RWPE1 (cell line): ENCODE measurements around the gene TPSB2.
"Not testable (repeated sequence)": the region's sequence is repeated elsewhere in the genome, so short reads cannot be mapped to it uniquely, and the experiment has no call there.

Experiments
- CTCF ChIA-PET: fragments of 350-600 bp; sonication (Branson Sonifier 250); formaldehyde crosslinking; extraction: SDS; loops from one replicate; lab custom pipeline; 2021; lab: Yijun Ruan, JAX
- POLR2A ChIA-PET: fragments of 400-600 bp; formaldehyde crosslinking; extraction: SDS; loops from one replicate; lab custom pipeline; 2020; ENCODE audit warnings: antibody characterized with exemption; ENCODE audit not compliant: low non-redundant PET; lab: Yijun Ruan, JAX
- DNase-seq: peaks from one replicate; pipeline ENCODE4 v3.0.0; 2012; ENCODE audit warnings: low spot score
- H3K27ac ChIP-seq: fragments of 450-650 bp; 2 replicates; pipeline ENCODE4 v1.5.1; 2017
- TF ChIP-seq, protein P1 (sequence below): fragments of 450-650 bp; conservative IDR thresholded peaks from 2 replicates; pipeline ENCODE4 v1.5.1; 2017; ENCODE audit warnings: low read depth, mild to moderate bottlenecking

Gene TPSB2

DNA sequence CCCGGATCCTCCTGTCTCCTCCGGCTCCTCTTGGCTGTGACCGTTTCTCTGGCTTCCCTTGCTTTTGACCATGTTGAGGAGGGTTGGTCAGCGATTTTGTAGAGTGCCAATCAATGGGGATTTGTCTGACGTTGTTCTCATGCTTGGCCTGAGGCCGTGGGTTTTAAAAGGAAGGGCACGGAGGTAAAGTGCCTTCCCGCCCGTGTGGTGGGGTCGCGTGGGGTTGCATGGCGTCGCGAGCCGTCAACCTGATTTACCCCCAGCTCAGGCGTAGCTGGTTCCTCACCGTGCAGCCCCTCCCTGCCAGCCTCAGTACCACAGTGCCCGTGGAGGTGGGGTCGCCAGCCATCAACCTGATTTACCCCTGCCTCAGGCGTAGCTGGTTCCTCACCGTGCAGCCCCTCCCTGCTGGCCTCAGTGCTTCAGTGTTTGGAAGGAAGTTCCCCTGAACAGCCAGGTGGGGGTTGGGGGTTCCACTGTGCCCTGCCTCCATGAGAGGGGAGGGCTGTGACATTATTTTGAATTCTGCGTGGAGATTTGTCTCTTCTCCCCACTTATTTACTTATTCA lies 15.6 kb upstream of the TPSB2 start:
- ChIA-PET POLR2A (no interaction called here), CTCF (no interaction called here)
- DNase-seq, result no peak
- H3K27ac ChIP-seq, result no peak overlapping the region
- TF ChIP-seq, protein P1, sequence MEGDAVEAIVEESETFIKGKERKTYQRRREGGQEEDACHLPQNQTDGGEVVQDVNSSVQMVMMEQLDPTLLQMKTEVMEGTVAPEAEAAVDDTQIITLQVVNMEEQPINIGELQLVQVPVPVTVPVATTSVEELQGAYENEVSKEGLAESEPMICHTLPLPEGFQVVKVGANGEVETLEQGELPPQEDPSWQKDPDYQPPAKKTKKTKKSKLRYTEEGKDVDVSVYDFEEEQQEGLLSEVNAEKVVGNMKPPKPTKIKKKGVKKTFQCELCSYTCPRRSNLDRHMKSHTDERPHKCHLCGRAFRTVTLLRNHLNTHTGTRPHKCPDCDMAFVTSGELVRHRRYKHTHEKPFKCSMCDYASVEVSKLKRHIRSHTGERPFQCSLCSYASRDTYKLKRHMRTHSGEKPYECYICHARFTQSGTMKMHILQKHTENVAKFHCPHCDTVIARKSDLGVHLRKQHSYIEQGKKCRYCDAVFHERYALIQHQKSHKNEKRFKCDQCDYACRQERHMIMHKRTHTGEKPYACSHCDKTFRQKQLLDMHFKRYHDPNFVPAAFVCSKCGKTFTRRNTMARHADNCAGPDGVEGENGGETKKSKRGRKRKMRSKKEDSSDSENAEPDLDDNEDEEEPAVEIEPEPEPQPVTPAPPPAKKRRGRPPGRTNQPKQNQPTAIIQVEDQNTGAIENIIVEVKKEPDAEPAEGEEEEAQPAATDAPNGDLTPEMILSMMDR, result no peak

DNA sequence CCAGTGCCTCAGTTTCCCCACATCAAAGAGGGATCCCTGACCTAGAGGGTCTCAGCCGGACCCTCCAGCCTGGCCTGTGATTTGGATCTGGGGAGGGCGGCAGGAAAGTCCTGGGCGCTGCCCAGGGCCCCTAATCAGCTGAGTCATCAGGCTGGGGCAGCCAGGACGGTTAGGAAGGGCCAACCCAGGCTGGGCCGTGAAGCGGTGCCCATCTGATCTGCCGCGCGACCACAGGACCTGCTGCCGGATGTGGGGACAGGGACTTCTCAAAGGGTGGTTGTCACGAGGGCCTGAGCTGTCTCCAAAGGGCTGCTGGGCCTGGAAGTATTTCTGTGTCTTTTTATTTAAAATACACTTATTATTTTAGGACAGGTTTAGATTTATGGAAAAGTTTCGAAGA lies 14.9 kb upstream of the TPSB2 start:
- POLR2A ChIA-PET, result no interaction called here

DNA sequence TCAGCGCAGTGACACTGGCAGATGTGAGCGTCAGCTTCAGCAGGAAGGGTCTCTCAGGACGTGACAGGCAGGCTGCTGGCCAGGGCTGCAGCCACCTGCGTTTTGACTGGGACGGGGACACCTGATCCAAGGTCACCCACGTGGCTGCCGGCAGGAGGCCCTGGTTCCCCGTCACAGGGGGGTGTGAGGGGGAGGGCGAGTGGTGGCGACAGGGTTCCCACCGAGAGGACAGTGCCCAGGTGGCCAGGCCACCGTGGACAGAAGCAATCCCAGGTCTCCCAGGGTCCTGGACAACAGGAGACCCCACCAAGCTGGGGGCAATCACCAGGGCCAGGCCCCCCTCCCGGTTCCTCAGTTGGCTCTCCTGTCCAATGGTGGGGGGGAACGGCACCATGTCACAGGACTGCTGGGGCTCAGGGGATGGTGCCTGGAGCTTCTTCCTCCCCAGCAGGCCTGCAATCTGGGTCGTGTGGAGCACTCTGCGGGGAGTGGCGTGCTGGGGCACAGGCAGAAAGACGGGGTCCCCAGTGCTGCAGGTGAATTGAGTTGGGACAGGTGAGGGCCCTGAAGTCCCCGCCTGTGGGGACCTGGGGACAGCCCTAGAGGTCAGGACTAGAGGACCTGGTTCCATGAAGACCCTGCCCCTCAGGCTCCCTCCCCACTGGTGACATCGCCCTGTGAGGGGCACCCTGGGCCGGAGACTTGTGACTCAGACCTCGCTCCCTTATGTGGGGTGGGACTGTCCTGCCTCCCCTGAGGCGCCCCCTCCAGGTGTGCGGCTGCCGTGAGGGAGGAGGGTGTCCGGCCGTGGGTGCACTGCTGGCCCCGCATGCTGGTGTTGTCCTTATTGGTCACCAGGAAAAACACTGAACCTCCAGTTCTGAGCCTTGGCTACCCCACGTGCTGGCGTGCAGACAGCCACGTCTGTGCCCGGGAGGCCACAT lies 14.2 kb upstream of the TPSB2 start:
- not testable (repeated sequence) for H3K27ac ChIP-seq

More for the DNA sequence above, 14.9 kb upstream of the TPSB2 start:
- no peak overlapping the region for H3K27ac ChIP-seq
- CTCF ChIA-PET, result no interaction called here
- TF ChIP-seq, protein P1, result no peak
- no peak for DNase-seq

DNA sequence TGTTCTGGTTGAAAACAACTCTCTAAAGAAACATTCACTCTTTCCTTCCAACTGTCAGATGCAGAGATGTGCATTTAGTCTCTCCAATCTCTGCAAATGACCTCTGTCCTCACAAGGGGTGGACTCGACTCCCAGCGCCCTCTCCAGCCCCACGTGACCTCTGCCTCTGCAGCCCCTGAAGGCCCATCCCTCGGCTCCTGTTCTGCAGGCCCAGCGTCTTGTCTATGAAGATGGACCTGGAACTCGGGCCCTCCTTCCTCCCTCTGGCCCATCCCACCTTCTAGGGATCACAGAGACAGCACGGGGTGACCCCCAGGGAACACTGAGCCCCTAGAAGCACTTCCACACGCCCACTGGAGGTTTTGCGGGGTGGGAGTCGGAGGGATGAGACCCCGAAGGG lies 13.4 kb upstream of the TPSB2 start:
- POLR2A ChIA-PET, CTCF ChIA-PET: not testable (repeated sequence)

More for the DNA sequence above, 14.2 kb upstream of the TPSB2 start:
- POLR2A ChIA-PET, CTCF ChIA-PET, DNase-seq: not testable (repeated sequence)

DNA sequence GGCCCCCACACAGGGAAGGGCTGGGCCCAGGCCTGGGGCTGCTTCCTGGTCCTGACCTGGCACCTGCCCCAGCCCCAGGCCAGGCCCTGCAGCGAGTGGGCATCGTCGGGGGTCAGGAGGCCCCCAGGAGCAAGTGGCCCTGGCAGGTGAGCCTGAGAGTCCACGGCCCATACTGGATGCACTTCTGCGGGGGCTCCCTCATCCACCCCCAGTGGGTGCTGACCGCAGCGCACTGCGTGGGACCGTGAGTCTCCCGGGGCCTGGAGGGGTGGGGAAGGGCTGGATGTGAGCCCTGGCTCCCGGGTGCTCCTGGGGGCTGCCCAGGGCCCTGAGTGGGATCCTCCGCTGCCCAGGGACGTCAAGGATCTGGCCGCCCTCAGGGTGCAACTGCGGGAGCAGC lies 11.1 kb upstream of the TPSB2 start:
- CTCF ChIA-PET, POLR2A ChIA-PET, H3K27ac ChIP-seq, DNase-seq: not testable (repeated sequence)

More for the DNA sequence above, 13.4 kb upstream of the TPSB2 start:
- DNase-seq, H3K27ac ChIP-seq: not testable (repeated sequence)

DNA sequence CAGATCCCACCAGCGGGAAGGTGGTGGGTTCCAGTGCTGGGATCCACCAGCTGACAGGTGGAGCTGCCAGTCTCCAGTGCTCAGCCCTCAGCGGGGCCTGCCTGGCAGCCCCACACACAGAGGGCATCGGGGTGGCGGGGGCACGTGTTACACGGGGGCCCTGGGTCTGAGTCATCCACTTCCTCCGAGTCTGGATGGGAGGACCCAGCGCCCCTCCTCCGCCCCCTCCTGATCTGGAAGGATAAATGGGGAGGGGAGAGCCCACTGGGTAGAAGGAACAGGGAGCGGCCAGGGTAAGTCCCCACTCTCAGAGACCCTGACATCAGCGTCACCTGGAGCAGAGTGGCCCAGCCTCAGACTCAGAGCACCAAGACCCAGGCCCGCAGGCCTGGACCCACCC lies 10.5 kb upstream of the TPSB2 start, which contains the start of gene TPSAB1:
Gene TPSAB1 (plus strand): TSS at position 270 of the 400 bp plus-strand sequence. CDS start 234 bp downstream, outside the sequence.
- DNase-seq, POLR2A ChIA-PET, CTCF ChIA-PET, H3K27ac ChIP-seq: not testable (repeated sequence)

DNA sequence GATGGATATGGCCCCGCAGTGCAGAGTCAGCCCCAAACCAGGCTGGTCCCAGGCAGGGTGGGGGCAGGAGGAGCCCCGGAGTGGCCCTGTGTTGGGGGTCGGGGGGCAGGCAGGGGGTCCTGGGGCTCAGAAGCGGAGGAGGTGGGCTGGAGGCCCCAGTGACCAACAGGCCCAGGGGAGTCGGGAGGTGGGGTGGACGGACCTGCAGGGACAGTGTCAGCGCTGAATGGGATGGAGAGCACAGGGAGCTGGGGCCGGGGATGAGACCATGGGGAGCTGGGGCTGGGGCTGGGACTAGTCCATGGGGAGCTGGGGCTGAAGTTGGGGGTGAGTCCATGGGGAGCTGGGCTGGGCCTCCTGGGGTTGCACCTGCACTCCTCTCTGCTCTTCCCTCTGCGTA lies 9.6 kb upstream of the TPSB2 start:
- CTCF ChIA-PET, result not testable (repeated sequence)

DNA sequence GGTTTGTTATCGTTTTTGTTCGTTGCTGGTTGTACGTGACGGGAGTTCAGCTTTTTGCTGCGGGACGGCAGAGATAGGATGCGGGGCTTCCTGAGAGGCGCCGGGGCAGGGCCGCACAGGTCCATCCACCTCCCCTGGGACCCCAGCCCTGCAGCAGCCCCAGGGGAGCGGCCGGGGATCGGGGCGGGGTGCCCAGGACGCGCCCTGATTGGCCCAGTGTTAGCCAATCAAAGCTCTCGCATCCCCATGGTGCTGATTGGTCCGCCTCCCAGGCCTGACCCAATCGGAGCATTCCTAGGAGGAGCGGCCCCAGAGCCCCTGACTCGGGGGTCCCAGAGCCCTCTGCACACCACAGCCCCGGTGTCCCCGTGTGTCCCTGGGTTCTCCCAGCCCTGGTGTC lies 8.9 kb upstream of the TPSB2 start:
- POLR2A ChIA-PET, H3K27ac ChIP-seq, CTCF ChIA-PET, DNase-seq: not testable (repeated sequence)

More for the DNA sequence above, 9.6 kb upstream of the TPSB2 start:
- POLR2A ChIA-PET, H3K27ac ChIP-seq, DNase-seq: not testable (repeated sequence)

DNA sequence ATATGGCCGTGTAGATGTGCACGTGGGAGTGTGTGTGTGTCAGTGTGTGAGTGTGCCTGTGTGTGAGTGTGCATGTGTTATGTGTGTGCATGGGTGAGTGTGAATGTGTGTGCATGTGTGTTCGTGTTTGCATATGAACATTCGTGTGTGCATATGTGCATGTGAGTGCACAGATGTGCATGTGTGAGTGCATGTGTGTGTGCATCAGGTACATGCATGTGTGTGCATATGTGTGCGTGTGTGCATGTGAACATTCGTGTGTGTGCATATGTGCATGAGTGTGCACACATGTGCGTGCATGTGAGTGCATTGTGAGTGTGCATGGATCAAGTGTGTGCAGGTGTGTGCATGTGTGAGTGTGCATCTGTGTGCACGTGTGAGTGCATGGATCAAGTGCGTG lies 8.0 kb upstream of the TPSB2 start:
- CTCF ChIA-PET, result no interaction called here
- POLR2A ChIA-PET, result no interaction called here
- DNase-seq, result no peak
- TF ChIP-seq, protein P1, result no peak
- no peak overlapping the region for H3K27ac ChIP-seq

DNA sequence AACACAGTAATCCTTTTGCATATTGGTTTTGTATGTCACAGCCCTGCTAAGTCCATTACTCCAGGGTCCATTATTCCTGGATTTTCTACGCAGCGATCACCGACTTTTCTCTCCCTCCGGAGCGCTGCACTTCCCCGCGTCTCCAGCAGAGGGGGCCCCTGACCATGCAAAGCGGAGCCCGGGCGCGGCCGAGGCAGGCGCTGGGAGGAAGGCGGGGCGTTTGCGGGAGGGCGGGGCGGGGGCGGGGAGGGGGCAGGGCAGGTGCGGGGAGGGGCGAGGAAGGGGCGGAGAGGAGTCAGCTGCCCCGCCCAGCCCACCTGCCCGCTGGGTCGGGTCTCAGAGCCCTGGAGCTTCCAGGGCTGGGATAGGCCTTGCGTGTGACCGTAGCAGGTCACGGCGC lies 6.7 kb upstream of the TPSB2 start:
- POLR2A ChIA-PET, CTCF ChIA-PET: not testable (repeated sequence)

DNA sequence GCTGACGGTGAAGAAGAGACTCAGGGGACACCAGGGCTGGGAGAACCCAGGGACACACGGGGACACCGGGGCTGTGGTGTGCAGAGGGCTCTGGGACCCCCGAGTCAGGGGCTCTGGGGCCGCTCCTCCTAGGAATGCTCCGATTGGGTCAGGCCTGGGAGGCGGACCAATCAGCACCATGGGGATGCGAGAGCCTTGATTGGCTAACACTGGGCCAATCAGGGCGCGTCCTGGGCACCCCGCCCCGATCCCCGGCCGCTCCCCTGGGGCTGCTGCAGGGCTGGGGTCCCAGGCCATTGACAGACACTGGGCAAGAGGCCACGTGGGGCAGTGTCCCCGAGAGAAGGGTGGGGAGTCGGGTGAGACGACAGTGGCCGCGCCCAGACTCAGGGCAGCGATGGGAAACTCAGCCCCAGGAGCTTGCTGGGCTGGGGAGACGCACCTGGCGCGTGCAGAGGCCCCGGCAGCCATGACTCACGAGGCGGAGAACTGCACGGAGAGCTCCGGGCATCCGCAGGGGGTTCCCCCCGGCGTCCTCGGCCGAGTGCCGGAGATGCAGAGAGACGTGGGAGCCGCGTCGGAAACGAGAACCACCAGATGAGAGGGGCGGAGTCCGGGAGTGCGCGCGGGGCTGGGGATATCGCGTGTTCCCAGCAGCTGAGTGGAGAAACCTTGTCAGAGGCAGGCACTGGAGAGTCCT lies 2.2 kb upstream of the TPSB2 start:
- CTCF ChIA-PET, H3K27ac ChIP-seq, POLR2A ChIA-PET, DNase-seq: not testable (repeated sequence)

More for the DNA sequence above, 6.7 kb upstream of the TPSB2 start:
- DNase-seq, H3K27ac ChIP-seq: not testable (repeated sequence)

DNA sequence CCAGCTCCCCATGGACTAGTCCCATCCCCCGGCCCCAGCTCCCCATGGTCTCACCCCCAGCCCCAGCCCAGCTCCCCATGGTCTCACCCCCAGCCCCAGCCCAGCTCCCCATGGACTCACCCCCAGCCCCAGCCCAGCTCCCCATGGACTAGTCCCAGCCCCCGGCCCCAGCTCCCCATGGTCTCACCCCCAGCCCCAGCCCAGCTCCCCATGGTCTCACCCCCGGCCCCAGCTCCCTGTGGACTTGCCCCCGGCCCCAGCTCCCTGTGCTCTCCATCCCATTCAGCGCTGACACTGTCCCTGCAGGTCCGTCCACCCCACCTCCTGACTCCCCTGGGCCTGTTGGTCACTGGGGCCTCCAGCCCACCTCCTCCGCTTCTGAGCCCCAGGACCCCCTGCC lies 1.3 kb upstream of the TPSB2 start:
- CTCF ChIA-PET, result not testable (repeated sequence)

More for the DNA sequence above, 1.3 kb upstream of the TPSB2 start:
- DNase-seq, H3K27ac ChIP-seq, POLR2A ChIA-PET: not testable (repeated sequence)
